Panc1 (cell line): ENCODE results near the gene SH3GL1.

ENCODE experiments used
- CTCF ChIP-seq: fragments of 450-650 bp; IDR thresholded peaks from 2 replicates; pipeline ENCODE4 v1.5.1; 2017; ENCODE audit warnings: mild to moderate bottlenecking
- TF ChIP-seq, protein P1 (sequence below), 2 experiments: IDR thresholded peaks; 2 replicates each; pipeline ENCODE4 v1.6.1; 2011 to 2012; ENCODE audit warnings: low read depth in 2 of 2, control low read depth in 1 of 2, low read length in 1 of 2, mild to moderate bottlenecking in 1 of 2, moderate library complexity in 1 of 2; ENCODE audit not compliant: insufficient read depth in 1 of 2

- TF ChIP-seq CTCF, result peak; percentile 99
- TF ChIP-seq, protein P1, sequence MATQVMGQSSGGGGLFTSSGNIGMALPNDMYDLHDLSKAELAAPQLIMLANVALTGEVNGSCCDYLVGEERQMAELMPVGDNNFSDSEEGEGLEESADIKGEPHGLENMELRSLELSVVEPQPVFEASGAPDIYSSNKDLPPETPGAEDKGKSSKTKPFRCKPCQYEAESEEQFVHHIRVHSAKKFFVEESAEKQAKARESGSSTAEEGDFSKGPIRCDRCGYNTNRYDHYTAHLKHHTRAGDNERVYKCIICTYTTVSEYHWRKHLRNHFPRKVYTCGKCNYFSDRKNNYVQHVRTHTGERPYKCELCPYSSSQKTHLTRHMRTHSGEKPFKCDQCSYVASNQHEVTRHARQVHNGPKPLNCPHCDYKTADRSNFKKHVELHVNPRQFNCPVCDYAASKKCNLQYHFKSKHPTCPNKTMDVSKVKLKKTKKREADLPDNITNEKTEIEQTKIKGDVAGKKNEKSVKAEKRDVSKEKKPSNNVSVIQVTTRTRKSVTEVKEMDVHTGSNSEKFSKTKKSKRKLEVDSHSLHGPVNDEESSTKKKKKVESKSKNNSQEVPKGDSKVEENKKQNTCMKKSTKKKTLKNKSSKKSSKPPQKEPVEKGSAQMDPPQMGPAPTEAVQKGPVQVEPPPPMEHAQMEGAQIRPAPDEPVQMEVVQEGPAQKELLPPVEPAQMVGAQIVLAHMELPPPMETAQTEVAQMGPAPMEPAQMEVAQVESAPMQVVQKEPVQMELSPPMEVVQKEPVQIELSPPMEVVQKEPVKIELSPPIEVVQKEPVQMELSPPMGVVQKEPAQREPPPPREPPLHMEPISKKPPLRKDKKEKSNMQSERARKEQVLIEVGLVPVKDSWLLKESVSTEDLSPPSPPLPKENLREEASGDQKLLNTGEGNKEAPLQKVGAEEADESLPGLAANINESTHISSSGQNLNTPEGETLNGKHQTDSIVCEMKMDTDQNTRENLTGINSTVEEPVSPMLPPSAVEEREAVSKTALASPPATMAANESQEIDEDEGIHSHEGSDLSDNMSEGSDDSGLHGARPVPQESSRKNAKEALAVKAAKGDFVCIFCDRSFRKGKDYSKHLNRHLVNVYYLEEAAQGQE (IDR thresholded peaks at IDR 0.05; ENCODE audit: insufficient read depth in 1 of 2, low read depth in 2 of 2, low read length in 1 of 2), result no peak
Observed at GRCh38 chr19:4400135-4400936, at the start of gene SH3GL1.
